ENCODE measurements around the gene C9orf43.

- no peak for TF ChIP-seq JUN (IDR thresholded peaks at IDR 0.05; ENCODE audit: borderline replicate concordance, insufficient read depth, insufficient read length, low read depth)
- TF ChIP-seq CTCF (IDR thresholded peaks at IDR 0.05; ENCODE audit: extremely low read depth in 1 of 2, insufficient read depth in 1 of 2, low read depth in 1 of 2, low read length in 2 of 2): no peak
- TF ChIP-seq MAX (IDR thresholded peaks at IDR 0.05; ENCODE audit: insufficient read depth, insufficient read length): no peak
These were observed 45.6 kb upstream of the C9orf43 start for GRCh38 chr9:113364951-113365350.
